HG03469 (cell line): ENCODE results near the gene MAP1LC3C.
"Not testable (repeated sequence)": the region's sequence is repeated elsewhere in the genome, so short reads cannot be mapped to it uniquely, and the experiment has no call there.

Experiments used
- ATAC-seq: cut with Tn5 transposase; IDR thresholded peaks from one replicate; pipeline ENCODE4 v1.9.1; 2021; ENCODE audit warnings: mild to moderate bottlenecking, moderate library complexity, moderate number of reproducible peaks; ENCODE audit not compliant: unreplicated experiment

MAP1LC3C gene

GRCh38 chr1:241994171-241994570 is 4.7 kb downstream of the MAP1LC3C start:
- no peak for ATAC-seq

DNA sequence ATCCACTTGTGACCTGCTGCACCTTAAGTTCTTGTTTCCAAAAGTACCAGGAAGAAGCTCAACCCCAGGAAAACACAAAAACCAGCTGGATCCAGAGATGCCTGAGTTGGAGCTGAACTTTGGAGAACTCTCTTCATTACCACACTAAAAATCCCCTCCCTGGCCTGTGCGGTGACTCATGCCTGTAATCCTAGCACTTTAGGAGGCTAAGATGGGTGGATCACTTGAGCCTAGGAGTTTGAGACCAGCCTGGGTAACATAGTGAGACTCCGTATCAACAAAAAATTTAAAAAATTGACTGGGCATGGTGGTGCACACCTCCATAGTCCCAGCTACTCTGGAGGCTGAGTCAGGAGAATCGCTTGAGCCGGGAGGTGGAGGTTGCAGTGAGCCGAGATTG is 6.2 kb downstream of the MAP1LC3C start:
- ATAC-seq, result no peak

DNA sequence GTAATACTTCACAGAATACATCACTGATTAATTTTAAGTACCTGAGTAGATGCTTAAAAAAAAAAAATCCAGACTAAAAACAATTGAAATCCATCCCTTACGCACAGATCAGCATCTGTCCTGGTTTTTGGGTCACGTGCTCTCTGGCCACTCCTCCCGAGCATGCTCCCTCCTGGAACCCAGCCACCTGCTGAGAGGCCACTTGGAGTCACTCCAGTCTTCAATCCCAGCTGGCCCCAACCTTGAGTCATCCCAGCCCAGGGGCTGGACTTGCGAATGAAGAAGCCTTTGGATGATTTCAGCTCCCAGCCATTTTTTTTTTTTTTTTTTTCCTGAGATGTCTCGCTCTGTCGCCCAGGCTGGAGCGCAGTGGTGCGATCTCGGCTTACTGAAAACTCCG is 8.9 kb downstream of the MAP1LC3C start:
- no peak for ATAC-seq

GRCh38 chr1:241988389-241988930 is 10.4 kb downstream of the MAP1LC3C start:
- not testable (repeated sequence) for ATAC-seq

DNA sequence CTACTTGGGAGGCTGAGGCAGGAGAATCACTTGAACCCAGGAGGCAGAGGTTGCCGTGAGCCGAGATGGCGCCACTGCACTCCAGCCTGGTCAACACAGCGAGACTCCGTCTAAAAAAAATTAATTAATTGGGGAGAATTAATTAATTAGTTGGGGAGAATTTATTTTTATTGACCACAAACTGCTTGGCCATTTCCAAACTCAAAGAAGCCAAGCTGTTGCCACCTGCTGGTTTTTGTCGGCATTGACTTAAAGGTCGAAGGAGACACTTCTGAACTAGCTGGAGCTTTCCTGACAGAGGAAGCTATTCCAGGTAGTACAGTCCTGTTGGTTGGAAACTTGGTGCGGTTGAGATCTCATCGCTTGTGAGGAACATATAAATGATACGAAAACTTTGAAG is 13.1 kb downstream of the MAP1LC3C start:
- ATAC-seq, result no peak

- no peak for ATAC-seq
Observed at GRCh38 chr1:241979926-241980325, 19.0 kb downstream of the MAP1LC3C start.

DNA sequence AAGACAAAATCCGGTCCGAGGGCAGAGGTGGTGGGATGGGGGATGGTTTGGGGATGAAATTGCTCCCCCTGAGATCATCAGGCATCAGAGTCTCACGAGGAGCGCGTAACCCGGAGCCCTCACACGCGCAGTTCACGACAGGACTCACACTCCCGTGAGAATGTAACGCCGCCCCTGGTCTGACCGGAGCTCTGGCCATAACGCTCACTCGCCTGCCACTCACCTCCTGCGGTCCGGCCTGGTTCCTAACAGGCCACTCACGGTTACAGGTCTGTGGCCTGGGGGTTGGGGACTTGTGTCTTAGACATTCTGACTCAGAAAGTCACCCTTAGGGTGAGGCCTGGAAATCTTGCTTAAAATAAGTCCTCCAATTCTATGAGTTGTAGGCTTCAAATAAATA is 19.8 kb downstream of the MAP1LC3C start:
- ATAC-seq, result no peak

DNA sequence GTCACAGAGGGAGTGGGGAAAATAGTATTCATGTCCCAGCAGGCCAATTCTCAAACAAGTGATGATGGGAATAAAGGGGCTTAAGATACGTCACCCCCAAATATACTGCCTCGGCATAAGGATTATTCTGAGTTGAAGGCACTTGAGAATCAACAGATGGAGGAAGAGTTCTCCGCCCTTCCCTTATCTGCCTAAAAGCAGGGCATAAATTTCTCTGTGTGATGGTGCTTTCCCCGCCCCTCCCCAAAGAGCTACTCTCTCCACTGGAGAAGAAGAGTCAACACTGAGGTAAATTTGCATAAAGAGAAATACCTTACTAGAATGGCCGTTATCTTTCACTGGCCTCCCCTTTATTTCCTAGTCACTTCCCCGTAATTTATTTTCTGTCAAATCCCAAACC is 22.7 kb downstream of the MAP1LC3C start:
- ATAC-seq, result no peak

GRCh38 chr1:241972703-241973369 is 26.1 kb downstream of the MAP1LC3C start:
- ATAC-seq, result no peak

- ATAC-seq, result no peak
Observed at GRCh38 chr1:241968611-241969010, 30.3 kb downstream of the MAP1LC3C start.

DNA sequence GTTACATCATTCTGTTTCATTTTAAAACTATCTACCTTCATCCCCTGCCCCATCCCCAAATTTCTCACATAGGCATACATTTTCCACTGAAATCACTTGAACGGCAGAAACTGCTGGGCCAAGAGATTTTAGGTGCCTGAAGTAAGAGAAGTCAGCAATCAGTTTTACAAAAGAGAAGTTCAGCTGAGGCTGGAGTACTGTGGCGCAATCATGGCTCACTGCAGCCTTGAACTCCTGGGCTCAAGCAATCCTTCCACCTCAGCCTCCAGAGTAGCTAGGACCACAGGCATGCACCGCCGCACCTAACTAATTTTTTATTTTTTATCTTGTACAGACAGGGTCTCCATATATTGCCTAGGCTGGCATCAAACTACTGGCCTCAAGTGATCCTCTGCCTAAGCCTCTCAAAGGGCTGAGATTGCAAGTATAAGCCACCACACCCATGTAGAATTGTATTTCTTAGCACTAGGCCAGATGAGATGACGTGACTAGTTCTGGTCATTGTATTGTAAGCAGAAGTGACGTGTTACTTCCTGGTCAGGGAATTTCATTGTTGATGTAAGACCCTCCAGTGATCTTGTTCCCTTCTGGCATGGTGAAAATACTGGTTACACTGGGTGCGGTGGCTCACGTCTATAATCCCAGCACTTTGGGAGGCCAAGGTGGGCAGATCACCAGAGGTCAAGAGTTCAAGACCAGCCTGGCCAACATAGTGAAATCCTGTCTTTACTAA is 34.2 kb downstream of the MAP1LC3C start:
- no peak for ATAC-seq

DNA sequence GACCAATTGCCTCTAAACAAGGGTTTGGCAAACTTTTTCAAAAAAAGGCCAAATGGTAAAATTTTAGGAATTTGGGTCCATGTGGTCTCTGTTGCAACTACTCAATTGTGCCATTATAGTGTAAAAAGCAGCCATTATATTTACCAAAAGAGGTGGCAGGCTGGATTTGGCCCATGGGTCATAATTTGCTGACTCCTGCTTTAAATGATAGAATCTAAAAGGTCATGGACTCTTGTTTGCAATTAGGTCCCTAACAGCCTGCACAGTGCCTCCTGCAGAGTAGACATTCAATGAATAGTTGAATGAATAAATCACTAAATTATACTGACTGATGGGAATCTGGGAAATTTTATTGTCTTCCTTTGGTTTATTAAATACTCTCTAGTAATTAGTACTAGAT is 35.2 kb downstream of the MAP1LC3C start:
- no peak for ATAC-seq

GRCh38 chr1:241962153-241962552 is 36.7 kb downstream of the MAP1LC3C start:
- ATAC-seq, result no peak

- ATAC-seq, result no peak
Observed at GRCh38 chr1:241957692-241958494, 41.0 kb downstream of the MAP1LC3C start, which contains the start of gene BECN2. Gene BECN2 (plus strand): TSS chr1:241957767. CDS start chr1:241957767, 0 bp downstream.

DNA sequence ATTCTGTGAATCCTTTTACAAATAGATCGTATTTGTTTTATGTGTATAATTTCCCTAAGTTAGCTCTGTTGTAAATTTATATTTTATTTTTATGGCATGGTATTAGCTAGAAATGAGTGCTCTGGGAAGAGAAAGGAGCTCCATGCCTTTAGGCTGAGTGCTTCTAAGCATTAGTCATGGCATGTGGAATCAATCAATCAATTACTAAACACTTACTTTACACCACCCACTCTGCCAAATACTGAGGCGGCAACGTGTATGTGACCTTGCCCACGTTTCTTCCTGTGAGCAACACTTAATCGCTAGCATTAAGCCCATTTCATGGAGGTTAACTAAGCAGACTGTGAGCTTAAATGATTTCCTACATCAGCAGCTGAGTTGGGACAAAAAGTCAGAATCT is 48.5 kb downstream of the MAP1LC3C start:
- ATAC-seq, result no peak

DNA sequence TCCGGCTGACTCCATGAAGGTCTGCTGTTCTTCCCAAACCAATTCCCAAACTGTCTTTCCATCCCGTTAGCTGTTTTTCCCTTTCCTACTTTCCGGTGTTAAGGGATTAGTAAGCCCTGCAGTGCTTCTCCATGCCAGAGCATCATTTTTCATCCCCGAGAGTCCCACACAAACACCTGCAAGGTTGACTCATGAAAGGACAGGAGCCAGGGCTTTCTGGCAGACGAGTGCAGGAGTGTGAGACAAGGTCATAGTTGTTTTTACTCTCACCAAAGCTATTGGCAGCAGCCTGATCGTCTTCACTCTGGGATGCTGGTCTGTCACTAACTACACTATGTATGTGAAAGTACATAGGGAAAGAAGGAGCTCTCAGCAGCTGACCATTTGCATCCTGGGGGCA is 51.5 kb downstream of the MAP1LC3C start:
- no peak for ATAC-seq
